Stimulated activated CD8-positive, alpha-beta memory T cell treated with anti-CD3 and anti-CD28 coated beads, Interleukin-7, amount 100 ng/mL, for 24 hours (primary cell): Measurements from ENCODE around the gene NFKB2.

Experiments
- DNase-seq: peaks from one replicate; pipeline ENCODE4 v3.0.0-alpha.2; 2020; ENCODE audit warnings: low read depth

NFKB2 gene

GRCh38 chr10:102451105-102451969, 55.8 kb downstream of the NFKB2 start, which contains the start of gene C10orf95:
TSS of gene C10orf95 (minus strand) at chr10:102451543. CDS start at chr10:102451093, 450 bp downstream.
- DNase-seq, result no peak
